H1 (cell line): ENCODE results near the gene SMPD2. TPM values are rescaled to one million over a fixed set of nuclear protein-coding genes. Genes with fewer than 3 reads are reported as not detected.

Source experiments
- CTCF ChIA-PET: fragments of 300-600 bp; sonication (Branson Sonifier 250); formaldehyde crosslinking; loops from one replicate; lab custom pipeline; 2021; ENCODE audit not compliant: partially characterized antibody; lab: Charles Lee
- POLR2A ChIA-PET: fragments of 300-600 bp; sonication (Branson Sonifier 250); formaldehyde crosslinking; loops from one replicate; lab custom pipeline; 2021; ENCODE audit warnings: inconsistent platforms; ENCODE audit not compliant: partially characterized antibody; lab: Charles Lee
- DNase-seq, 2 experiments: peaks; one replicate each; pipeline versions ENCODE4 v3.0.0 to v3.0.0-alpha.2; 2010 to 2022; ENCODE audit warnings: low spot score in 2 of 2, low read depth in 1 of 2, mixed read lengths in 1 of 2
- FAIRE-seq: peaks from 2 replicates; lab custom pipeline; 2011; peaks lifted over from hg19 to GRCh38; lab: Jason Lieb, UNC
- H2AFZ ChIP-seq: 2 replicates; pipeline ENCODE4 v1.8.1; 2012; ENCODE audit warnings: low read length, inconsistent platforms
- H2AK5ac ChIP-seq: 2 replicates; pipeline ENCODE4 v1.6.1; 2013; ENCODE audit warnings: low read depth, low read length
- H2BK120ac ChIP-seq: replicated peaks from 2 replicates; pipeline ENCODE3; 2013; ENCODE audit warnings: low read depth, low read length, inconsistent platforms
- H2BK12ac ChIP-seq: 2 replicates; pipeline ENCODE4 v1.6.1; 2013; ENCODE audit warnings: low read depth, low read length
- H2BK15ac ChIP-seq: 2 replicates; pipeline ENCODE4 v1.6.1; 2013; ENCODE audit warnings: low read length
- H2BK20ac ChIP-seq: 2 replicates; pipeline ENCODE4 v1.6.1; 2013; ENCODE audit warnings: low read length
- H2BK5ac ChIP-seq: 2 replicates; pipeline ENCODE4 v1.6.1; 2013; ENCODE audit warnings: low read depth, low read length
- H3K14ac ChIP-seq: 2 replicates; pipeline ENCODE4 v1.6.1; 2013; ENCODE audit warnings: inconsistent platforms; ENCODE audit not compliant: insufficient read length
- H3K18ac ChIP-seq: 2 replicates; pipeline ENCODE4 v1.6.1; 2013; ENCODE audit warnings: low read length; ENCODE audit errors: extremely low read depth
- H3K23ac ChIP-seq: 2 replicates; pipeline ENCODE4 v1.6.1; 2013; ENCODE audit warnings: inconsistent platforms; ENCODE audit not compliant: insufficient read length
- H3K23me2 ChIP-seq: 2 replicates; pipeline ENCODE4 v1.6.1; 2013; ENCODE audit warnings: low read depth, low read length
- H3K27ac ChIP-seq: 2 replicates; pipeline ENCODE4 v1.6.1; 2011; ENCODE audit warnings: low read depth, low read length, inconsistent platforms
- H3K27me3 ChIP-seq, 4 experiments: replicated peaks in 1 of 4; 1 replicate in 1 of 4; 2 replicates in 3 of 4; pipeline versions ENCODE4 v1.6.1 to v1.8.1; 2011 to 2013; ENCODE audit warnings: low read length in 3 of 4, mild to moderate bottlenecking in 3 of 4, inconsistent platforms in 2 of 4, mixed read lengths in 2 of 4, moderate library complexity in 1 of 4; ENCODE audit not compliant: control insufficient read depth in 3 of 4, insufficient read depth in 3 of 4; ENCODE audit errors: extremely low read depth in 1 of 4
- H3K36me3 ChIP-seq, 4 experiments: 2 replicates each; pipeline versions ENCODE4 v1.6.1 to v1.8.1; 2011 to 2013; ENCODE audit warnings: mild to moderate bottlenecking in 4 of 4, low read length in 3 of 4, moderate library complexity in 2 of 4, control low read depth in 1 of 4, inconsistent platforms in 1 of 4; ENCODE audit not compliant: insufficient read depth in 4 of 4, control insufficient read depth in 2 of 4
- H3K4ac ChIP-seq: replicated peaks from 2 replicates; pipeline ENCODE3; 2013; ENCODE audit warnings: low read length, low read depth, mixed read lengths, inconsistent platforms; ENCODE audit not compliant: insufficient read length
- H3K4me1 ChIP-seq, 4 experiments: replicated peaks in 1 of 4; 1 replicate in 1 of 4; 2 replicates in 3 of 4; pipeline versions ENCODE4 v1.6.1 to v1.8.1; 2011 to 2013; ENCODE audit warnings: low read length in 3 of 4, inconsistent platforms in 2 of 4, mixed read lengths in 1 of 4; ENCODE audit not compliant: insufficient read depth in 4 of 4, control insufficient read depth in 3 of 4
- H3K4me2 ChIP-seq, 2 experiments: 2 replicates each; pipeline versions ENCODE4 v1.6.1 to v1.8.1; 2011 to 2013; ENCODE audit warnings: low read depth in 2 of 2, low read length in 2 of 2, control low read depth in 1 of 2, inconsistent platforms in 1 of 2, mild to moderate bottlenecking in 1 of 2; ENCODE audit not compliant: insufficient read depth in 1 of 2
- H3K4me3 ChIP-seq, 4 experiments: fragments of 200-600, 300-600 bp in 1 of 4; sonication (generic), shearing (Covaris generic), sonication (Bioruptor Twin) in 1 of 4; 2 replicates each; pipeline versions ENCODE4 v1.5.1 to v1.8.1; 2011 to 2016; ENCODE audit warnings: low read length in 4 of 4, low read depth in 3 of 4, control low read depth in 2 of 4, inconsistent platforms in 2 of 4, mild to moderate bottlenecking in 2 of 4, mixed read lengths in 1 of 4, moderate library complexity in 1 of 4; ENCODE audit not compliant: insufficient read depth in 2 of 4; ENCODE audit errors: extremely low read depth in 1 of 4
- H3K56ac ChIP-seq: replicated peaks from 2 replicates; pipeline ENCODE3; 2013; ENCODE audit warnings: low read depth, mild to moderate bottlenecking, mixed read lengths, low read length, inconsistent platforms; ENCODE audit not compliant: insufficient read length
- H3K79me1 ChIP-seq: 2 replicates; pipeline ENCODE4 v1.6.1; 2013; ENCODE audit warnings: low read depth, low read length, control low read depth
- H3K79me2 ChIP-seq, 2 experiments: 2 replicates each; pipeline versions ENCODE4 v1.6.1 to v1.8.1; 2012 to 2013; ENCODE audit warnings: low read length in 2 of 2, mild to moderate bottlenecking in 2 of 2, inconsistent platforms in 1 of 2; ENCODE audit not compliant: insufficient read depth in 2 of 2, control insufficient read depth in 1 of 2
- H3K9ac ChIP-seq, 4 experiments: replicated peaks in 1 of 4; 1 replicate in 1 of 4; 2 replicates in 3 of 4; pipeline versions ENCODE4 v1.6.1 to v1.8.1; 2011 to 2013; ENCODE audit warnings: low read depth in 3 of 4, low read length in 3 of 4, control low read depth in 2 of 4, mild to moderate bottlenecking in 2 of 4, moderate library complexity in 2 of 4, inconsistent platforms in 1 of 4; ENCODE audit errors: extremely low read depth in 1 of 4
- H3K9me3 ChIP-seq, 2 experiments: 2 replicates each; pipeline versions ENCODE4 v1.6.1 to v1.8.1; 2012 to 2013; ENCODE audit warnings: mild to moderate bottlenecking in 2 of 2, moderate library complexity in 2 of 2, control low read depth in 1 of 2, inconsistent platforms in 1 of 2, low read depth in 1 of 2, low read length in 1 of 2, mixed read lengths in 1 of 2; ENCODE audit not compliant: insufficient read depth in 2 of 2
- H4K20me1 ChIP-seq, 2 experiments: replicated peaks in 1 of 2; 2 replicates each; pipeline versions ENCODE3 to v1.8.1; 2011 to 2013; ENCODE audit warnings: inconsistent platforms in 2 of 2, low read length in 2 of 2, mild to moderate bottlenecking in 1 of 2; ENCODE audit not compliant: insufficient read depth in 2 of 2, control insufficient read depth in 1 of 2
- H4K5ac ChIP-seq: 2 replicates; pipeline ENCODE4 v1.6.1; 2013; ENCODE audit warnings: low read length, low read depth, mixed read lengths, inconsistent platforms; ENCODE audit not compliant: insufficient read length
- H4K8ac ChIP-seq: 2 replicates; pipeline ENCODE4 v1.8.0; 2013; ENCODE audit warnings: mild to moderate bottlenecking, moderate library complexity, low read length, inconsistent platforms; ENCODE audit not compliant: insufficient read depth; ENCODE audit errors: extremely low read depth
- H4K91ac ChIP-seq: replicated peaks from 2 replicates; pipeline ENCODE3; 2013; ENCODE audit warnings: low read length, mixed read lengths, inconsistent platforms; ENCODE audit not compliant: insufficient read length
- EGR1 ChIP-seq: IDR thresholded peaks from 2 replicates; pipeline ENCODE4 v1.6.1; 2011; ENCODE audit warnings: low read depth, low read length, borderline replicate concordance
- KDM5A ChIP-seq: fragments of 200-600 bp; IDR thresholded peaks from 2 replicates; pipeline ENCODE4 v1.7.1; 2012; ENCODE audit warnings: mild to moderate bottlenecking, low read length, inconsistent platforms, mixed read lengths
- NRF1 ChIP-seq: IDR thresholded peaks from 2 replicates; pipeline ENCODE4 v1.6.1; 2011; ENCODE audit warnings: mild to moderate bottlenecking, low read depth, low read length, improper control_type of control experiment
- POLR2A ChIP-seq, 2 experiments: IDR thresholded peaks; 1 replicate in 1 of 2; 2 replicates in 1 of 2; pipeline ENCODE4 v1.6.1; 2011; ENCODE audit warnings: low read depth in 2 of 2, low read length in 2 of 2, mild to moderate bottlenecking in 2 of 2; ENCODE audit errors: control extremely low read depth in 1 of 2
- POLR2AphosphoS5 ChIP-seq: IDR thresholded peaks from 2 replicates; pipeline ENCODE4 v1.6.1; 2011; ENCODE audit warnings: low read depth, low read length
- RAD21 ChIP-seq, 2 experiments: IDR thresholded peaks in 1 of 2; conservative IDR thresholded peaks in 1 of 2; 2 replicates each; pipeline ENCODE4 v1.6.1; 2011; ENCODE audit warnings: low read depth in 2 of 2, low read length in 2 of 2, improper control_type of control experiment in 1 of 2, inconsistent platforms in 1 of 2, mild to moderate bottlenecking in 1 of 2, moderate library complexity in 1 of 2
- SIX5 ChIP-seq: IDR thresholded peaks from 2 replicates; pipeline ENCODE4 v1.6.1; 2011; ENCODE audit warnings: mild to moderate bottlenecking, low read depth, low read length
- TAF7 ChIP-seq: optimal IDR thresholded peaks from 2 replicates; pipeline ENCODE3; 2011; ENCODE audit warnings: low read depth, mild to moderate bottlenecking, inconsistent platforms, low read length, moderate library complexity, borderline replicate concordance
- WGBS, 2 experiments: shearing (Covaris generic) in 1 of 2; methylation state at CpG; one replicate each; pipeline versions ENCODE4 v1.1.6 to v1.1.7; 2013 to 2015; ENCODE audit warnings: low lambda C conversion rate in 2 of 2, mixed read lengths in 2 of 2, inconsistent platforms in 1 of 2, low coverage in 1 of 2, missing lambda C conversion rate in 1 of 2; ENCODE audit not compliant: insufficient replicate concordance in 2 of 2, insufficient coverage in 1 of 2, insufficient read length in 1 of 2; ENCODE audit errors: extremely low coverage in 1 of 2, missing lambda C conversion rate in 1 of 2; 5-methylcytosine and 5-hydroxymethylcytosine counted together
- polyA plus RNA-seq, 7 experiments: library from polyadenylated mRNA; depleted of rRNA in 3 of 7; stranded (reverse) in 5 of 7; unstranded in 2 of 7; fragments of >200 nt in 5 of 7; fragments of 200-250 nt in 2 of 7; gene quantifications; 1 replicate in 5 of 7; 2 replicates in 1 of 7; 4 replicates in 1 of 7; pipeline versions ENCODE4 v1.2.1 to v1.2.3, GENCODE V29; 2011 to 2013; ENCODE audit warnings: missing spikeins in 2 of 7, mixed read lengths in 2 of 7
- total RNA-seq: library from RNA; stranded (reverse); fragmentation: NEBNext Ultra II Directional; extraction: Animal tissue kit (Norgen Biotek cat#: 25700); gene quantifications from 2 replicates; pipeline ENCODE4 v1.2.1, GENCODE V29; 2021

SMPD2 gene
- total and polyA plus RNA-seq, 2 of the 8 experiments (the other 6 are each of a cell fraction or from before 2014, with no cell fraction given) = 11.5 to 17.2 TPM

DNA sequence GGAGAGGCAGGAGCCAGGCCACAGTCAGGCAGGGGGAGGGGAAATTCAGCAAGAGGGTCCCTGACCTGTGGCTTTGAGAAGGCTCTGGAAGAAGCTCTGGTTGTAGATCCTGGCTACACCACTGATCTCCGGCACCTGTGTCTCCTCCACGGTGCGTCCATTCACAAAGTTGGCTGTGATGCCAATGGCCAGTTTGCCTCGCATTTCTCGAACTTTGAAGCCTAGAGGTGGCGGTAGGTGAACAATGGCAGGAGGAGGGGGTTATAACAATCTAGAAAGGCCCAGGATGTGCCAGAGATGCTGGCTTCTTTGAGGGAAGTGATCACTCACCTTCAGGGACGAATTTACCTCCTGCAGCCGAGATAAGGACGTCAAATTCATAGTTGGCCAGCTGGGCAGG lies 11.7 kb downstream of the SMPD2 start:
- 93% methylated on average over 9 of the region's 9 CpGs; no CpG with 5 or more reads in 1 of the 2 experiments for WGBS, 2 experiments
- Histone ChIP-seq H3K4me1 (peaks cover 0 to 14% (median 8%) of the 10 kb centered on the region in 4 experiments; a peak in 6 of 7 replicates), H3K23me2 (peaks cover 8% of the 10 kb centered on the region), H3K9ac (no peak overlapping the region), H2BK20ac (no peak overlapping the region), H3K79me1 (no peaks in the 10 kb centered on the region; the same call in 1 of the 2 replicates), H2AFZ (no peak overlapping the region), H3K27me3 (no peaks in the 10 kb centered on the region), H2BK15ac (no peak overlapping the region), H4K5ac (no peak overlapping the region), H3K23ac (no peak overlapping the region), H2BK12ac (no peak overlapping the region), H3K14ac (no peak overlapping the region), H3K9me3 (no peaks in the 10 kb centered on the region), H2AK5ac (no peak overlapping the region), H4K20me1 (peaks cover 0 to 8% of the 10 kb centered on the region in 2 experiments), H2BK5ac (no peak overlapping the region), H3K4me3 (no peak overlapping the region), H3K4me2 (no peak overlapping the region), H3K4ac (no peak overlapping the region), H2BK120ac (no peak overlapping the region), H4K91ac (no peak overlapping the region), H3K79me2 (no peaks in the 10 kb centered on the region; a peak in 1 of 4 replicates), H3K36me3 (peaks cover 0 to 24% (median 8%) of the 10 kb centered on the region in 4 experiments; a peak in 5 of 8 replicates), H3K18ac (no peak overlapping the region), H4K8ac (no peak overlapping the region), H3K27ac (no peak overlapping the region), H3K56ac (no peak overlapping the region)
- no peak for TF ChIP-seq TAF7
- no peak for TF ChIP-seq RAD21 (IDR thresholded peaks at IDR 0.05 in 1 of 2, conservative IDR thresholded peaks at IDR 0.05 in 1 of 2; ENCODE audit: low read depth in 2 of 2, low read length in 2 of 2)
- TF ChIP-seq POLR2A (IDR thresholded peaks at IDR 0.05; ENCODE audit: control extremely low read depth in 1 of 2, low read depth in 2 of 2, low read length in 2 of 2) = no peak
- TF ChIP-seq KDM5A = no peak
- no peak for TF ChIP-seq SIX5
- no peak for TF ChIP-seq NRF1
- TF ChIP-seq EGR1 = no peak
- TF ChIP-seq POLR2AphosphoS5 = no peak
- CTCF ChIA-PET = interaction anchor here (7.5 kb wide), 1 partner anchor 9 kb away, joined by 63 read pairs; the partner anchor contains the start of genes PPIL6 and SMPD2
- POLR2A ChIA-PET = interaction anchor here (7.5 kb wide), 1 partner anchor 10 kb away, joined by 85 read pairs; the partner anchor contains the start of genes PPIL6 and SMPD2
- DNase-seq (no peak), FAIRE-seq (no peak)
